Nephron progenitor cell (in vitro differentiated cells): ENCODE measurements around the gene ACAP3.
A peak's percentile ranks its signal among the peaks of the same experiment; 100 is the strongest.

Experiments
- DNase-seq: peaks from one replicate; pipeline ENCODE4 v3.0.0; 2021
- H3K27ac Mint-ChIP-seq: 2 replicates; pipeline ENCODE4 v1.8.0; 2021; ENCODE audit warnings: mild to moderate bottlenecking, moderate library complexity, mixed read lengths
- H3K27me3 Mint-ChIP-seq: 2 replicates; pipeline ENCODE4 v1.8.0; 2021; ENCODE audit warnings: mild to moderate bottlenecking, low read depth, mixed read lengths; ENCODE audit not compliant: poor library complexity
- H3K36me3 Mint-ChIP-seq: 2 replicates; pipeline ENCODE4 v1.8.0; 2021; ENCODE audit warnings: low read depth, mixed read lengths
- H3K4me1 Mint-ChIP-seq: 2 replicates; pipeline ENCODE4 v1.8.0; 2021; ENCODE audit warnings: mixed read lengths
- H3K4me3 Mint-ChIP-seq: 2 replicates; pipeline ENCODE4 v1.8.0; 2021; ENCODE audit warnings: mild to moderate bottlenecking, moderate library complexity, mixed read lengths
- H3K9me3 Mint-ChIP-seq: 2 replicates; pipeline ENCODE4 v1.8.0; 2021; ENCODE audit warnings: mild to moderate bottlenecking, moderate library complexity, mixed read lengths
- CTCF ChIP-seq: fragments of 200-600 bp; sonication (generic); IDR thresholded peaks from 2 replicates; pipeline ENCODE4 v1.5.0; 2021; ENCODE audit warnings: antibody characterized with exemption

Gene ACAP3

GRCh38 chr1:1344655-1345361 lies 37.1 kb upstream of the ACAP3 start:
- no peaks in the 10 kb centered on the region for H3K9me3 Mint-ChIP-seq
- H3K4me1 Mint-ChIP-seq: peaks cover 19% of the 10 kb centered on the region
- no peaks in the 10 kb centered on the region for H3K27me3 Mint-ChIP-seq
- DNase-seq: peak; percentile 64
- no peak overlapping the region for H3K27ac Mint-ChIP-seq
- H3K4me3 Mint-ChIP-seq: no peak overlapping the region
- peak; percentile 56 for TF ChIP-seq CTCF
- H3K36me3 Mint-ChIP-seq: peaks cover 12% of the 10 kb centered on the region

GRCh38 chr1:1343811-1344421 lies 36.2 kb upstream of the ACAP3 start:
- Mint-ChIP-seq H3K4me3 (no peak overlapping the region), H3K36me3 (peaks cover 12% of the 10 kb centered on the region), H3K9me3 (no peaks in the 10 kb centered on the region), H3K4me1 (peaks cover 19% of the 10 kb centered on the region), H3K27ac (no peak overlapping the region), H3K27me3 (no peaks in the 10 kb centered on the region)
- DNase-seq: no peak
- TF ChIP-seq CTCF: no peak

- no peak overlapping the region for H3K4me3 Mint-ChIP-seq
- TF ChIP-seq CTCF: no peak
- H3K27me3 Mint-ChIP-seq: no peaks in the 10 kb centered on the region
- peaks cover 13% of the 10 kb centered on the region for H3K4me1 Mint-ChIP-seq
- no peak overlapping the region for H3K27ac Mint-ChIP-seq
- DNase-seq: no peak
- peaks cover 12% of the 10 kb centered on the region for H3K36me3 Mint-ChIP-seq
- no peaks in the 10 kb centered on the region for H3K9me3 Mint-ChIP-seq
Measured at GRCh38 chr1:1342584-1343115, 34.9 kb upstream of the ACAP3 start.

- DNase-seq: no peak
- H3K4me3 Mint-ChIP-seq: no peak overlapping the region
- no peak for TF ChIP-seq CTCF
- no peaks in the 10 kb centered on the region for H3K27me3 Mint-ChIP-seq
- no peaks in the 10 kb centered on the region for H3K9me3 Mint-ChIP-seq
- H3K4me1 Mint-ChIP-seq: peaks cover 7% of the 10 kb centered on the region
- H3K27ac Mint-ChIP-seq: no peak overlapping the region
- peaks cover 12% of the 10 kb centered on the region for H3K36me3 Mint-ChIP-seq
Measured at GRCh38 chr1:1342061-1342562, 34.4 kb upstream of the ACAP3 start.

- no peaks in the 10 kb centered on the region for H3K9me3 Mint-ChIP-seq
- H3K4me3 Mint-ChIP-seq: no peak overlapping the region
- peaks cover 12% of the 10 kb centered on the region for H3K36me3 Mint-ChIP-seq
- H3K27ac Mint-ChIP-seq: no peak overlapping the region
- no peak for DNase-seq
- H3K4me1 Mint-ChIP-seq: peaks cover 2% of the 10 kb centered on the region
- H3K27me3 Mint-ChIP-seq: no peaks in the 10 kb centered on the region
- TF ChIP-seq CTCF: no peak
Measured at GRCh38 chr1:1341549-1342021, 33.9 kb upstream of the ACAP3 start.
